ENCODE measurements around the gene PPP2R2C. TPM values are rescaled to one million over a fixed set of nuclear protein-coding genes. Genes with fewer than 3 reads are reported as not detected.
A peak's percentile ranks its signal among the peaks of the same experiment; 100 is the strongest.

The PPP2R2C gene
- total RNA-seq, 1 donor from 2014 or later, result 10.8 TPM

- H3K27me3 Mint-ChIP-seq, result peaks cover 9% of the 10 kb centered on the region
- peak overlapping the region; percentile 85 for H3K27ac Mint-ChIP-seq
- no peak for TF ChIP-seq CTCF (conservative IDR thresholded peaks at IDR 0.05)
- no peaks in the 10 kb centered on the region for H3K36me3 Mint-ChIP-seq
- peaks cover 34% of the 10 kb centered on the region for H3K4me1 Mint-ChIP-seq (ENCODE audit: unreplicated experiment)
- peak overlapping the region; percentile 96 for H3K4me3 Mint-ChIP-seq
- no peaks in the 10 kb centered on the region for H3K9me3 Mint-ChIP-seq
- no peak for DNase-seq (ENCODE audit: extremely low spot score, unreplicated experiment)
These were observed 201.7 kb downstream of the PPP2R2C start for GRCh38 chr4:6270636-6271121.

Other genes starting within 250 kb of the PPP2R2C start
- 41.1 and 48.7 TPM in 2 replicates for gene WFS1, start 202.8 kb downstream of the PPP2R2C start, total RNA-seq (ENCODE audit: low replicate concordance)
- gene MAN2B2, start 102.6 kb upstream of the PPP2R2C start, total RNA-seq (ENCODE audit: low replicate concordance), result 17.4 and 23.4 TPM in 2 replicates
- 234 and 293 TPM in 2 replicates for gene MRFAP1, start 168.1 kb upstream of the PPP2R2C start, total RNA-seq (ENCODE audit: low replicate concordance)
- gene S100P, start 221.3 kb upstream of the PPP2R2C start, total RNA-seq (ENCODE audit: low replicate concordance), result 58.9 and 80.8 TPM in 2 replicates
- gene MRFAP1L1, start 237.3 kb upstream of the PPP2R2C start, total RNA-seq (ENCODE audit: low replicate concordance), result 61.3 and 73.0 TPM in 2 replicates
- gene BLOC1S4, start 243.6 kb upstream of the PPP2R2C start, total RNA-seq (ENCODE audit: low replicate concordance), result 19.1 and 21.4 TPM in 2 replicates